D721Med (cell line): ENCODE results near the gene ACP5.
"Not testable (repeated sequence)": the region's sequence is repeated elsewhere in the genome, so short reads cannot be mapped to it uniquely, and the experiment has no call there.

ENCODE experiments used
- DNase-seq: peaks from one replicate; pipeline ENCODE4 v3.0.0; 2011; ENCODE audit warnings: low spot score; ENCODE audit not compliant: insufficient read length
- FAIRE-seq: peaks from 2 replicates; lab custom pipeline; 2011; peaks lifted over from hg19 to GRCh38; lab: Jason Lieb, UNC
- CTCF ChIP-seq: IDR thresholded peaks from 2 replicates; pipeline ENCODE4 v1.5.1; 2012; ENCODE audit warnings: mild to moderate bottlenecking, control low read depth; ENCODE audit not compliant: insufficient read depth; ENCODE audit errors: missing control alignments

ACP5 gene

GRCh38 chr19:11577451-11578257 is at the start of gene ACP5:
ACP5 (minus strand) TSS chr19:11577645; CDS start chr19:11577317, 328 bp downstream.
- no peak for TF ChIP-seq CTCF
- FAIRE-seq, result no peak
- DNase-seq, result no peak

DNA sequence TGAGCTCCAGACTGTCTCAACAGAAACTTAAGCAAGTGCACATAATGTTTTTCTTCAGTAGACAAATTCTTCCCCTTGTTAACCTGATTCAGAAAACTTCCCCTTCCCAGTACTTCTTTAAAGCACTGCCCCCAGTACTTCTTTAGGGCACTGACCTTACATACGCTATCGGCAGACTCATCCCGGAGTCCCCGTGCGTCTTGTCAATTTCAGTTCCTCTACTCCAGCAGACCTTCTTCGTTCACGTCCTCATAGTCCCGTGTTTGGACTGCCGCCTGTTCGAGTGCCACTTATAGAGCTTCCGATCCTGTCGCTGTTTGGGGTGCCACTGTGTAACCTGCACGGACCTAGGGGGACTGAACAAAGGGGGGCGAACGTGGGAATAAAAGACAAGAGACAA is 48.8 kb upstream of the ACP5 start:
- no peak for FAIRE-seq
- no peak for DNase-seq
- TF ChIP-seq CTCF, result no peak

DNA sequence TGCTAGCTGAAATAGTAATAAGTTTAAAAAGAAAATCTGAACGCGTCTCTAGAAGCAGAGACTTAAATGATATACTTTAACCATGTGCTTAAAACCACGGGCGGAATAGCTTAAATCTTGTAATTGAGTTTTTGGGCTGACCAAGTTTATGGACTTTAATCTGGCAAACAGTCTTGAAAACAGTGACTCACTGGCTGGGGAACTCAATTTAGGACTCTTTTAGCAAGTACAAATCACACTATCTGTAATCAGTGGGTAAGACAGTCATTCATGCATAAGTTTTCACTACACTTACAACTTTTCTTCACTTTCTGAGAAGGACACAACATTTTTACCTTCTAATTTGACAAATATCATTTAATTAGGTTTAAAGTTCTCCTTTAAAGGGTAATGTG is 46.6 kb upstream of the ACP5 start:
- DNase-seq, result no peak
- no peak for TF ChIP-seq CTCF
- no peak for FAIRE-seq

- not testable (repeated sequence) for DNase-seq, FAIRE-seq
Measured at GRCh38 chr19:11622401-11622800, 45.0 kb upstream of the ACP5 start.

DNA sequence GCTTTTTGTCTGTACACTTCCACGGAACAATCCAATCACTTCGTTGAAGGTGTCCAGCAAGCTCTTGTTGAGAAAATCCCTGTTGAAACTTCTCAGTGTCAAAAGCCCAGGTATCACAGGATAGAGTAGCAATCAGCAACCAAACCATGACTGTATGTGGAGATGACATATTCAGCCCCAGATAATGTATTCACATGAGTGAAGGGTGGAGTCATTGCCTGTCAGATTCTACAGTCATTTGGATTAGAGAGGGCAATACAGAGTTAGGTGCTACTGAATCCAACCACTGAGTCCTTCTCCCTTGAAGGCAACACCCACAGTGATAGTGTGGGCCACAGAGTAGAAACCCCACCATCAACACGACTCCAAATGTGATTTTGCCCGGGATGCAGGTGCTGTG is 43.1 kb upstream of the ACP5 start:
- FAIRE-seq (no peak), DNase-seq (no peak)
- no peak for TF ChIP-seq CTCF

GRCh38 chr19:11617180-11618062 is 40.0 kb upstream of the ACP5 start:
- DNase-seq (no peak), FAIRE-seq (no peak)
- no peak for TF ChIP-seq CTCF

- TF ChIP-seq CTCF, result no peak
- FAIRE-seq (no peak), DNase-seq (no peak)
Measured at GRCh38 chr19:11612816-11613511, 35.5 kb upstream of the ACP5 start.
